Trophoblast cell (in vitro differentiated cells and primary cell): Measurements from ENCODE around the gene PRKN.

Experiments
- DNase-seq, 2 donors: peaks; one replicate each; pipeline ENCODE4 v3.0.0-alpha.2; 2016
- H2AFZ ChIP-seq: 2 replicates; pipeline ENCODE4 v1.6.1; 2013; ENCODE audit warnings: low read length, moderate library complexity, mild to moderate bottlenecking; ENCODE audit not compliant: insufficient read depth, poor library complexity
- H2AK5ac ChIP-seq: 2 replicates; pipeline ENCODE4 v1.6.1; 2013; ENCODE audit warnings: mild to moderate bottlenecking, low read length
- H2BK120ac ChIP-seq: 2 replicates; pipeline ENCODE4 v1.6.1; 2013; ENCODE audit warnings: low read length, mild to moderate bottlenecking, moderate library complexity; ENCODE audit not compliant: insufficient read depth, poor library complexity
- H2BK12ac ChIP-seq: 2 replicates; pipeline ENCODE4 v1.6.1; 2013; ENCODE audit warnings: mild to moderate bottlenecking, low read length, moderate library complexity
- H2BK5ac ChIP-seq: 2 replicates; pipeline ENCODE4 v1.6.1; 2013; ENCODE audit warnings: low read length, low read depth, moderate library complexity, mild to moderate bottlenecking; ENCODE audit not compliant: poor library complexity
- H3K14ac ChIP-seq: 2 replicates; pipeline ENCODE4 v1.6.1; 2013; ENCODE audit warnings: mild to moderate bottlenecking, low read length
- H3K18ac ChIP-seq: 2 replicates; pipeline ENCODE4 v1.6.1; 2013; ENCODE audit warnings: mild to moderate bottlenecking, low read length
- H3K23ac ChIP-seq: 2 replicates; pipeline ENCODE4 v1.6.1; 2013; ENCODE audit warnings: low read length
- H3K27ac ChIP-seq: 2 replicates; pipeline ENCODE4 v1.5.1; 2013; ENCODE audit warnings: low read depth, mild to moderate bottlenecking, inconsistent platforms, low read length, moderate library complexity
- H3K27me3 ChIP-seq: 2 replicates; pipeline ENCODE4 v1.6.1; 2013; ENCODE audit warnings: inconsistent platforms, mild to moderate bottlenecking, low read length, moderate library complexity; ENCODE audit not compliant: insufficient read depth
- H3K36me3 ChIP-seq, 2 experiments: 1 replicate in 1 of 2; 2 replicates in 1 of 2; pipeline ENCODE4 v1.6.1; 2013; ENCODE audit warnings: low read length in 2 of 2, mild to moderate bottlenecking in 2 of 2, moderate library complexity in 1 of 2; ENCODE audit not compliant: insufficient read depth in 2 of 2, control insufficient read depth in 1 of 2
- H3K4ac ChIP-seq: 2 replicates; pipeline ENCODE4 v1.6.1; 2013; ENCODE audit warnings: low read depth, mild to moderate bottlenecking, low read length, moderate library complexity
- H3K4me1 ChIP-seq, 2 experiments: 1 replicate in 1 of 2; 2 replicates in 1 of 2; pipeline ENCODE4 v1.6.1; 2013; ENCODE audit warnings: low read length in 2 of 2, mild to moderate bottlenecking in 2 of 2, moderate library complexity in 1 of 2; ENCODE audit not compliant: insufficient read depth in 2 of 2, control insufficient read depth in 1 of 2
- H3K4me2 ChIP-seq: 2 replicates; pipeline ENCODE4 v1.6.1; 2013; ENCODE audit warnings: inconsistent platforms, mild to moderate bottlenecking, low read length, moderate library complexity
- H3K4me3 ChIP-seq: 2 replicates; pipeline ENCODE4 v1.5.1; 2013; ENCODE audit warnings: mild to moderate bottlenecking, low read depth, low read length, inconsistent platforms
- H3K79me1 ChIP-seq: one replicate; pipeline ENCODE4 v1.6.1; 2013; ENCODE audit warnings: low read length
- H3K79me2 ChIP-seq: 2 replicates; pipeline ENCODE4 v1.6.1; 2013; ENCODE audit warnings: low read length, mild to moderate bottlenecking; ENCODE audit not compliant: control insufficient read depth, insufficient read depth, poor library complexity
- H3K9ac ChIP-seq: 2 replicates; pipeline ENCODE4 v1.6.1; 2013; ENCODE audit warnings: mild to moderate bottlenecking, low read length
- H3K9me3 ChIP-seq: 2 replicates; pipeline ENCODE4 v1.6.1; 2013; ENCODE audit warnings: low read depth, mild to moderate bottlenecking, control low read depth, inconsistent platforms, low read length; ENCODE audit not compliant: insufficient read depth
- H4K12ac ChIP-seq: 2 replicates; pipeline ENCODE4 v1.6.1; 2013; ENCODE audit warnings: low read depth, mild to moderate bottlenecking, low read length, moderate library complexity
- H4K8ac ChIP-seq: 2 replicates; pipeline ENCODE4 v1.6.1; 2013; ENCODE audit warnings: low read depth, mild to moderate bottlenecking, low read length, moderate library complexity
- H4K91ac ChIP-seq: one replicate; pipeline ENCODE4 v1.6.1; 2013; ENCODE audit warnings: low read depth, mild to moderate bottlenecking, low read length, moderate library complexity
- whole genome bisulfite sequencing: extraction: QIAGEN DNeasy Blood & Tissue Kit; methylation state at CpG from one replicate; pipeline ENCODE4 v1.1.7; 2013; ENCODE audit warnings: missing lambda C conversion rate; ENCODE audit not compliant: insufficient read length, insufficient coverage; ENCODE audit errors: extremely low coverage; 5-methylcytosine and 5-hydroxymethylcytosine counted together

Gene PRKN

DNA sequence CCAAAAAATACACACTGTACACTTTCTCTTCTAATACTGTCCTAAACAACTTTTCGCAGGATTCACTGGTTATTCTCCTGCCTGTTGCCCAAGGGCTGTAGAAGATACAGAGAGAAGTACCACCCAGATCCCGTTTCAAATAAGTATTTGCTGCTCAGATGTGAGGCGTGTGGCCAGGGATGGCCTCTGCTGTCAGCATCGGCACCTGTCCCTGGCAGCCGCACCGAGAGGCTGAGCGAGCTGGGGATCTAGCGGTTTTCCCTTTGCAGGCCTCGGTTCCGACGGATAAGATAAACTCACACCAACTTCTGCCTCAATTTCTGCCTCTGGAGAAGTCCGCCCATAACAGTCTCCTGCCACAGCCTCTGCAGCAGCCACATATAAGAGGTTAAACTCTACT lies 768.5 kb downstream of the PRKN start:
- H3K18ac ChIP-seq, result no peak overlapping the region
- peaks cover 1% of the 10 kb centered on the region for H3K9me3 ChIP-seq
- no peak overlapping the region for H4K91ac ChIP-seq
- H3K27me3 ChIP-seq, result no peaks in the 10 kb centered on the region
- no peak overlapping the region for H3K14ac ChIP-seq
- no peak overlapping the region for H2AK5ac ChIP-seq
- no peaks in the 10 kb centered on the region for H3K79me2 ChIP-seq
- H3K4ac ChIP-seq, result no peak overlapping the region
- H3K4me3 ChIP-seq, result no peak overlapping the region
- H3K4me1 ChIP-seq, result no peaks in the 10 kb centered on the region
- H3K23ac ChIP-seq, result no peak overlapping the region
- H4K8ac ChIP-seq, result no peak overlapping the region
- no peak overlapping the region for H2BK12ac ChIP-seq
- H3K36me3 ChIP-seq, result no peaks in the 10 kb centered on the region
- H2BK5ac ChIP-seq, result no peak overlapping the region
- no peak overlapping the region for H2AFZ ChIP-seq
- H2BK120ac ChIP-seq, result no peak overlapping the region
- WGBS, result no CpG with 5 or more reads among the region's 12 CpGs
- H3K4me2 ChIP-seq, result no peak overlapping the region
- no peak overlapping the region for H3K9ac ChIP-seq
- no peak for DNase-seq
- no peak overlapping the region for H3K27ac ChIP-seq
- H3K79me1 ChIP-seq, result no peaks in the 10 kb centered on the region
- H4K12ac ChIP-seq, result no peak overlapping the region

DNA sequence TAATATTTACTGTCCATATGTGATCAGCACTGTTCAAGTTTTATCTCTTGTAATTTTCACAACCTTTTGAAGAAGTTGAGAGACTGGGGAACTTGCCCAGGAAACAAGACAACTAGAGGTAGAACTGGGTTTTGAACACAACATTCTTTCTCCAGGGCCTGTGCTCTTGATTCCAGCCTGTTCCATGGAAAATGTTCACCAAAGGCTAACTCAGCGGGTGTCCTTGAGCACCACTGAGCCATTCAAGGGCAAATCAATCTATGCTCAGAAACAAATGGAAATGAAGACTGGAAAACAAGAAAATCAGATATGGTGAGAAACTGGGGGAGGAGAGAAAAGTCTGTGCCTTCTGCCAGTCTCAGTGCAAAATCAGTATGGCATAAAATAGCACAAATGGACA lies 771.5 kb downstream of the PRKN start:
- no peak overlapping the region for H2BK5ac ChIP-seq
- no peak overlapping the region for H4K8ac ChIP-seq
- H3K27ac ChIP-seq, result no peak overlapping the region
- WGBS, result no CpG with 5 or more reads among the region's 1 CpG
- no peak overlapping the region for H3K4me3 ChIP-seq
- H3K9ac ChIP-seq, result no peak overlapping the region
- H3K36me3 ChIP-seq, result no peaks in the 10 kb centered on the region
- no peaks in the 10 kb centered on the region for H3K4me1 ChIP-seq
- no peak overlapping the region for H2BK120ac ChIP-seq
- H3K79me2 ChIP-seq, result no peaks in the 10 kb centered on the region
- H3K79me1 ChIP-seq, result no peaks in the 10 kb centered on the region
- H3K4ac ChIP-seq, result no peak overlapping the region
- DNase-seq, result no peak
- H3K18ac ChIP-seq, result no peak overlapping the region
- no peak overlapping the region for H3K23ac ChIP-seq
- H2AFZ ChIP-seq, result no peak overlapping the region
- no peak overlapping the region for H4K91ac ChIP-seq
- H3K9me3 ChIP-seq, result peaks cover 1% of the 10 kb centered on the region
- H2AK5ac ChIP-seq, result no peak overlapping the region
- no peak overlapping the region for H3K4me2 ChIP-seq
- no peak overlapping the region for H2BK12ac ChIP-seq
- H4K12ac ChIP-seq, result no peak overlapping the region
- no peaks in the 10 kb centered on the region for H3K27me3 ChIP-seq
- H3K14ac ChIP-seq, result no peak overlapping the region

DNA sequence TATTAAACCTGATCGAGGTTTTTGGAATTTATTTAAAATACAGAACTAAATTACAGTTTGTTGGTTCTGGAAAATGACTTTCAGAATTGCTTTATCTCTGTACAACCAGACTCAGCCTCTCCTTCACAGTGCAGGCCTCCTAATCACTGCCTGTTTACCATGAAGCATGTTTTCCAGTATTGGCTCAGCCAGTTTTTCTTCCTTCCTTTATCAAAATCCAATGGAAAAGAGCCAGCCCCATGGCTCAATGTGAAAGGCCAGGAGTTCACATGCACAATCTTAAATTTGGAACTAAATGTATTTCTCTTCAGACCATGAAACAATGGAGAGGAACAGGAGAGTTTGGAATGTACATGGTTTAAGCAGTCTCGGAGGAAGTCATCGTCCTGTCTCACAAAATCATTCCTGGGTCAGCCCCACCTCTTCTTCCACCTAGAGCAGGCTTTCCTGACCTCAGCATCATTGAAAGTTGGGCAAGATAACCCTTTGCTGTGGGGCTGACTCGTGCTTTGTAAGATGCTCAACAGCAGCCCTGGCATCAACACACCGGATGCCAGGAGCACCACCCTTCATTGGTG lies 772.8 kb downstream of the PRKN start:
- no peak overlapping the region for H3K18ac ChIP-seq
- no peaks in the 10 kb centered on the region for H3K79me2 ChIP-seq
- no peak for DNase-seq

DNA sequence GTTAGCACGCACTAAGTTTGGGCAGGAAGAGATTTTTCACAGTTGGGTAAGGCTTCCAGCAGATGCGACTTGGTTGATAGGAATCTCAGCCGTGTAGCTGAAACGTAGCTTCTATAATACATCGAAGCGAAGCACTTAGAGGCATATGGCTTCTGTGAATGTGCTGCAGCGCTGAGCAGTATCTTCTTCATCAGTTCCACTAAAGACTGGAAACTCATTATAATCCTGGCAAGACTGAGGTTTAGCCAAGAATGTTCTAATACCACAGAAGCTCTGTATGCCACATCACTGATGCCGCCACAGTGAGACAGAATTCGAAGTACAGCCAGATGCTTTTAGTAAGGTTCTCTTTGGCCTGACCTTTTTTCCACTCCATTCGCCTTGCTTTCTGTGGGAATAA lies 773.5 kb downstream of the PRKN start:
- Histone ChIP-seq H4K91ac (no peak overlapping the region), H2AK5ac (no peak overlapping the region), H2AFZ (no peak overlapping the region), H3K23ac (no peak overlapping the region), H3K79me1 (no peaks in the 10 kb centered on the region), H2BK12ac (no peak overlapping the region), H3K9me3 (peaks cover 1% of the 10 kb centered on the region), H3K14ac (no peak overlapping the region), H3K4me3 (no peak overlapping the region), H3K9ac (no peak overlapping the region), H3K36me3 (no peaks in the 10 kb centered on the region), H3K18ac (no peak overlapping the region), H3K79me2 (no peaks in the 10 kb centered on the region), H3K4me2 (no peak overlapping the region), H3K27me3 (no peaks in the 10 kb centered on the region), H3K27ac (no peak overlapping the region), H4K12ac (no peak overlapping the region), H3K4ac (no peak overlapping the region), H2BK120ac (no peak overlapping the region), H4K8ac (no peak overlapping the region), H3K4me1 (no peaks in the 10 kb centered on the region), H2BK5ac (no peak overlapping the region)
- DNase-seq, result no peak
- no CpG with 5 or more reads among the region's 10 CpGs for WGBS

More for the DNA sequence above, 772.8 kb downstream of the PRKN start:
- Histone ChIP-seq H4K12ac (no peak overlapping the region), H3K27me3 (no peaks in the 10 kb centered on the region), H3K23ac (no peak overlapping the region), H2BK12ac (no peak overlapping the region), H2BK5ac (no peak overlapping the region), H3K4me3 (no peak overlapping the region), H2AK5ac (no peak overlapping the region), H4K91ac (no peak overlapping the region), H3K9ac (no peak overlapping the region), H4K8ac (no peak overlapping the region), H3K14ac (no peak overlapping the region), H3K79me1 (no peaks in the 10 kb centered on the region), H3K4me1 (no peaks in the 10 kb centered on the region), H3K4ac (no peak overlapping the region), H3K36me3 (no peaks in the 10 kb centered on the region), H3K4me2 (no peak overlapping the region), H2BK120ac (no peak overlapping the region), H3K27ac (no peak overlapping the region), H2AFZ (no peak overlapping the region), H3K9me3 (peaks cover 1% of the 10 kb centered on the region)
- no CpG with 5 or more reads among the region's 5 CpGs for WGBS
